DMS 273 treated with DMSO at 0.1 percent for 48 hours (cell line): ENCODE data around the gene NEUROG3.
"Not testable (repeated sequence)": the region's sequence is repeated elsewhere in the genome, so short reads cannot be mapped to it uniquely, and the experiment has no call there.

ENCODE experiments used
- DNase-seq: peaks from one replicate; lab custom pipeline; 2025; lab: John Stamatoyannopoulos, UW

NEUROG3 gene

GRCh38 chr10:69571618-69572158 is 1.5 kb downstream of the NEUROG3 start:
- DNase-seq, result no peak

DNA sequence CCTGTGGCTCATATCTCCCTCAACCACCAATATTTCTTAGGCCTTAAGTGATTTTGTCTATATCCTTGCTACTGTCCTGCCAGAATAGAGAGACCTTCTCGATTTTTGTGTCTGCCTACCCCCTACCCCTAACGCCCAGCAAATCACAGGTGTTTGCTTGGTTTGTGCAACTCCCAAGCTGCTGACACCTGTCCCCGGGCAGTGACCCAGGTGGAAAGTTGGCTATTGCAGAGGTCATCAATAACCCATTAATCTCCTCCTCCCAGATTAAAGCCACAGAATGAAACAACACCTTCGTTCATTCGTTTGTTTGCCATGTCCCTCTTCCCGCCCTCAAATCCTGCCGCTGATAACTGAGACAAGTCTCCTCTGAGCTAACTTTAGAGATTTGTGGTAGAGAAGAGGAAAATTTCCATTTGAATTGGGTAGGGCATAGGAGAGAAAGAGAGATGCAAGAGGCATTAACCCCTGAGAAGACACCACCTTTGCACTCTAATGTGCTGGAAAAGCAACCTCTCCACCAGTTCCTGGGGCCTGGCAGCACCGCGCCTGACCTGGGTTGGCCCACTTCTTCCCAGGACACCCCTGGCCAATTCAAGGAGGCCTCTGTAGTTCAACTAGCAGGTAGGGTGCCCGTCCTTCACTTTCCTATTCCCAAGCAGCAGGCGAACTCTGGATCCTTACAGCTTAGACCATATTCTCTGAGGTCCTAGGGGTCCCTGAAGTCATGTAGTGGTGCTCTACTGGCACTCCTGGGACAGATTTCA is 3.0 kb downstream of the NEUROG3 start:
- no peak for DNase-seq

- no peak for DNase-seq
Measured at GRCh38 chr10:69569396-69569934, 3.8 kb downstream of the NEUROG3 start.

GRCh38 chr10:69568472-69569395 is 4.5 kb downstream of the NEUROG3 start:
- DNase-seq, result no peak

- no peak for DNase-seq
Measured at GRCh38 chr10:69567920-69568319, 5.3 kb downstream of the NEUROG3 start.

DNA sequence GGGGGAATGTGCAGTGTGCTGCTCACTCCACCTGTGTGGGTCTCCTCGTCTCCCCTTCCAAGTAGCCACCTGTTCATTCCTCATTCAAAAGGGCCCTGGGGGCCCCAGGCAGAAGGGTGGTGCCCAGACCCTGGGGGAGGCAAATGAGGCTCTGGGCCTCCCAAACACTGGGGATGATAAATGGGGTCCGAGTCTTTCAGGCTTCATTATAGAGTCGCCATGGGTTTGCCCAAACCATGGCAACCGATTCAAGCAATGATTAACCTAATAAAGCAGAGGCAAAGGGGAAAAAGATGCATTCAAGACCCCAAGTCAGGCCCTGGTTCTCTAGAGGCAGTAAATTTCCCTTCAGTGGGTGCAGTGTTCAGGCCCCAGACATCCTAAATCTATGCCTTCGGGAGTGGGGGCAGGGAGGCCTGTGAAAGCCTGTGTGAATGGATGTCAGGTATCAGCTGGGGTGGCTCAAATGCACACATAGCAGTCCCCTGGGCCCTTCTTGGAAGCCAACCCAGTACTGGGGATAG is 10.4 kb downstream of the NEUROG3 start:
- no peak for DNase-seq

GRCh38 chr10:69559525-69559924 is 13.7 kb downstream of the NEUROG3 start:
- no peak for DNase-seq

DNA sequence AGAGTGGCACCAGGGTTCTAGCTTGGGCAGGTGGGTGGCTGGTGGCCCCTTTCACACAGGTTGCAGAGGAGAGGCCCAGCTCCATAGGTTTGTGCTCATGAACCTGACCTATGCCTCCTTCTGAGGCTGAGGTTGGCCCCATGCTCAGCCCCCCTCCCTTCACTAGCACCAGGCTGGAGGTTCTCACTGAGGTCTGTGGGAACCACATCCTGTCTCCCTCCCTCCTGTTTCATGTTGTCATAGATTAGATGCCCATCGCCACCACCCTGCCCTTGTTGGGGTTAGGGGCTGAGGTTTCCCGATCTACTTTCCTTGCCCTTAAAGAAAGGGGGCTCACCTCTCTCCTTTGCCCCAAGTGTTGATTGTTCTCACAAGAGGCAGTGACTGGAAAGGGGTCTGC is 14.7 kb downstream of the NEUROG3 start:
- DNase-seq, result no peak

- DNase-seq, result no peak
Measured at GRCh38 chr10:69554611-69555010, 18.6 kb downstream of the NEUROG3 start.

- no peak for DNase-seq
Measured at GRCh38 chr10:69553328-69553727, 19.9 kb downstream of the NEUROG3 start.

DNA sequence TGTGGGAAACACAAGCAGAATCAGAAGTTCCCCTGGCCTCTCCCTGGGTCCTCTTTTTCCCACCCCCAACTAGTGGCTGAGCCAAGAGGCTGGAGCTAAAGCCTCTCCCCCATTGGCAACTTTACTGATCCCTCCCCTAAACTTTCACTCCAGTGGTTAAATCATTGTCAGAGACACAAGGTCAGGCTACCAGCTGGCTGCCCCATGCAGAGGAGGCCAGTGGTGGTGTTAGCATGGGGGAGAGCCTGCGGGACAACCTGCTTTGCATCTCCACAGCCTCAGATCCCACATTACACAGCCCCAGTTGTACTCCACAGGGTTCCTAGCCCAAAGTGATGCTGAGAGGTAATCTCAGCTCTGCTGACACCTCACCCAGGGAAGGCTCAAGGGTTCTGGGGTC is 21.0 kb downstream of the NEUROG3 start:
- no peak for DNase-seq

GRCh38 chr10:69549959-69550358 is 23.3 kb downstream of the NEUROG3 start:
- no peak for DNase-seq

DNA sequence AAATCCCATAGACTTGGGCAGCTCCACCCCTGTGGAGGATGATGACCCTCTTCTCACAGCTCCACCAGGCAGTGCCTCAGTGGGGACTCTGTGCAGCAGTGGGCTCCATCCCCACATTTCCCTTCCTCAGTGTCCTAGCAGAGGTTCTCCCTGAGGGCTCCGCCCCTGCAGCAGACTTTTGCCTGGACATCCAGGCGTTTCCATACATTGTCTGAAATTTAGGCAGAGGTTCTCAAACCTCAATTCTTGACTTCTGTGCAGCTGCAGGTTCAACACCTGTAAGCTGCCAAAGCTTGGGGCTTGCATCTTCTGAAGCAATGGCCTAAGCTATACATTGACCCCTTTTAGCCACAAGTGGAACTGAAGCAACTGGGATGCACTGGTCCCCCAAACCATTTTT is 31.8 kb downstream of the NEUROG3 start:
- DNase-seq, result no peak

DNA sequence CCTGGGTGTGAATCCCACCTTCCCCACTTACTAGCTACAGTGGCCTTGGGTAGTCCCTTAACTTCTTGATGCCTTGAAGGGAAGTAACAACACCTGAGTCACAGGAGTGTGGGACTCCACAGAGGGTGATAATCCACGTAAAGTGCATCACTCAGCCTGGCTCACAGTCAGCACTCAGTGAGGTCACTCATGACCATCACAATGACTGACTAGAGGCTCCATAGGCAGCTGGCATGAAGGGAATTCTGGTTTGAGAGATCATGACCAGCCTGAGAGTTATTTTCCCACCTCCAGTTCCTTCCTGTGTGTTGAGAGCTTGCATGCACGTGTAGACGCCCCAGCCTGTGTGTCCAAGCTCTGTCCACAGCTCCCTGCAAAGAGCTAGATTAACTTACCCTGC is 34.8 kb downstream of the NEUROG3 start:
- DNase-seq, result no peak

DNA sequence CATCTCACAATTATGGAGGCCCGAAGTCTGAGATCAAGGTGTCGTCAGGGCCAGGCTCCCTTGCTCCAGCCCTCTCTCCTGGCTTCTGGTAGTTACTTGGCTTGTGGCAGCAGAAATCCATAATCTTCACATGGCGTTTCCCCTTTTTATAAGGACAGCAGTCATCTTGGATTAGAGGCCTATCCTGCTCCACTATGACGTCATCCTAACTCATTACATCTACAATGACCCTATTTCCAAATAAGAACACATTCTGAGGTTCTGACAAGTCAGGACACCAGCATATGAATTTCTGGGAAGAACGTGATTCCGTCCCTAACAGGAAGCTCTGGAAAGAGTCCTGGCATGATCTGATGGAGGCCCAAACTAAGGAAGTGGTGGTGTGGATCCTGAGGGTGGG is 35.8 kb downstream of the NEUROG3 start:
- no peak for DNase-seq

DNA sequence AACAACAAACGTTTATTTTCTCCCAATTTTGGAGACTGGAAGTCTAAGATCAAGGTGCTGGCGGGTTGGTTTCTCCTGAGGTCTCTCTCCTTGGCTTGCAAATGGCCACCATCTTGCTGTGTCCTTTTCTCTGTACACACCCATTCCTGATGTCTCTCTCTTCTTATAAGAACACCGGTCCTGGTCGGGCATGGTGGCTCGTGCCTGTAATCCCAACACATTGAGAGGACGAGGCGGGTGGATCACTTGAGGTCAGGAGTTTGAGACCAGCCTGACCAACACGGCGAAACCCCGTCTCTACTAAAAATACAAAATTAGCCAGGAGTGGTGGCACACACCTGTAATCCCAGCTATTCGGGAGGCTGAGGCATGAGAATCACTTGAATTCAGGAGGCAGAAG is 36.7 kb downstream of the NEUROG3 start:
- not testable (repeated sequence) for DNase-seq

GRCh38 chr10:69533658-69534057 is 39.6 kb downstream of the NEUROG3 start:
- DNase-seq, result no peak

DNA sequence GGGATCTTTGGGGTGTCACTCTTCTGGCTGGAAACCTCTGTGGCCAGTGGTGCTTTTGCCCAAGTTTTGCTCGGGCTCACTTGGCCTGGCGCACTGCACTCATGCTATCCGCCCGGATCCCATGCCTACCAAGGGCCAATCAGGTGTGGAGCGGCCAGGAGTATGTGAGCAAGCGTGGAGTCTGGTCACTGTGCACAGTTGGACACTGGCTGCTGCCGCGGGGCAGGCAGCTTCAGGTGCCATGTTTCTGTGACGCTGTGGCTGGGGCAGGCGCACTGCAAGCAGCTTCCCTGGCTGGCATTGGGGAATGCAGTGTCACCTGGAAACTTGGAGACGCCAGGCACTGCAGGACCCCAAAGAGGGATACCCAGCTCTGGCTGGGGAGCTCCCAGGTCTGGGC is 45.3 kb downstream of the NEUROG3 start:
- DNase-seq, result no peak
